Activated CD4-positive, alpha-beta memory T cell treated with anti-CD3 and anti-CD28 coated beads, Interleukin-2, amount 10 ng/mL, durations not matched to agents 7 days and 5 days (primary cell): ENCODE measurements around the gene NUCB2. TPM values are rescaled to one million over a fixed set of nuclear protein-coding genes. Genes with fewer than 3 reads are reported as not detected.

Source experiments
- CTCF ChIA-PET: fragments of 350-600 bp; sonication (Branson Sonifier 250); formaldehyde crosslinking; loops from one replicate; lab custom pipeline; 2021; ENCODE audit warnings: antibody characterized with exemption, inconsistent platforms; lab: Charles Lee
- POLR2A ChIA-PET: fragments of 350-600 bp; sonication (Branson Sonifier 250); formaldehyde crosslinking; loops from one replicate; lab custom pipeline; 2021; ENCODE audit warnings: antibody characterized with exemption; lab: Charles Lee
- DNase-seq: peaks from one replicate; pipeline ENCODE4 v3.0.0-alpha.2; 2020
- H3K27ac Mint-ChIP-seq: one replicate; pipeline ENCODE4 v1.8.0; 2021; ENCODE audit warnings: mild to moderate bottlenecking, mixed read lengths
- H3K27me3 Mint-ChIP-seq: one replicate; pipeline ENCODE4 v1.8.0; 2021; ENCODE audit warnings: mixed read lengths
- H3K36me3 Mint-ChIP-seq: one replicate; pipeline ENCODE4 v1.8.0; 2021; ENCODE audit warnings: low read depth, mixed read lengths
- H3K4me1 Mint-ChIP-seq: one replicate; pipeline ENCODE4 v1.8.0; 2021; ENCODE audit warnings: mixed read lengths
- H3K4me3 Mint-ChIP-seq: one replicate; pipeline ENCODE4 v1.8.0; 2021; ENCODE audit warnings: mild to moderate bottlenecking, mixed read lengths
- H3K9me3 Mint-ChIP-seq: one replicate; pipeline ENCODE4 v1.8.0; 2021; ENCODE audit warnings: mixed read lengths
- total RNA-seq, 2 experiments: library from RNA; stranded (reverse); gene quantifications; one replicate each; pipeline ENCODE4 v1.2.3, GENCODE V29; 2021

The NUCB2 gene
- total RNA-seq, 2 experiments from 2014 or later = 82.0 to 91.8 TPM

GRCh38 chr11:17273668-17274282 is 2.8 kb upstream of the NUCB2 start:
- Mint-ChIP-seq H3K9me3 (no peaks in the 10 kb centered on the region), H3K27me3 (peaks cover 31% of the 10 kb centered on the region), H3K36me3 (peaks cover 4% of the 10 kb centered on the region), H3K4me1 (peaks cover 36% of the 10 kb centered on the region), H3K27ac (no peak overlapping the region), H3K4me3 (no peak overlapping the region)
- POLR2A ChIA-PET = interaction anchor here (1.0 kb wide), 1 partner anchor 9 kb away, joined by 3 read pairs; no protein-coding TSS in a partner anchor
- CTCF ChIA-PET = no interaction called here
- no peak for DNase-seq

DNA sequence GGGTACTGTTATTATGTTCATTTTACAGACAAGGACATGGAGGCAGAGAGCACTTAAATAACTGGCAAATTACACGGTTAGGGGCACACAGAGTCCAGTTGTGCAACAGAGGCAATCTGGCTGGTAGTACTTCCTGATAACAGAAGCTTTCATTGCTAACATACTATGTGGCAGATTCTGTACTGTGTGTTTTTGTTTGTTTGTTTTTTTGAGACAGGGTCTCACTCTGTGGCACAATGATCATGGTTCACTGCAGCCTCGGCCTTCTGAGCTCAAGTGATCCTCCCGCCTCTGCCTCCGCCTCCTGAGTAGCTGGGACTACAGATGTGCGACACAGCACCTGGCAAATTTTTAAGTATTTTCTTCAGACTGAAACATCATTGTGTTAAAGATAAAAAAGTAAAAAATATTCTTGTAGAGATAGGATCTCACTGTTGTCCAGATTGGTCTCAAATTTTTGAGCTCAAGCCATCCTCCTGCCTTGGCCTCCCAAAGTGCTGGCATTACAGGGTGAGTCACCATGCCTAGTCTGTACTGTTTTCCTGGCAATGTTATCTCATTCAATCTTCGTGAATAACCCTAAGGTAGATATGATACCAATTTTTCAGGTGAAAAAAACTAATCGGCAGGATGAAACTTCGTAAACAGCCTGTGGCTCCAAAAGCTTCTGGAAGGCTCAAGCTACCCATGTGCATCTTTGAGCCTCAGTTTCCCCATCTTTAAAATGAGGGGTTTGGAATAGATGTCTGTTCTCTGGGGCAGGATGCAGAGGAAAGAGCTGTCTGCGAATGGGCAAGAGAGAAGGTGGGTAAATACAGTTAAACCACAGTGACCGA is 921 bp upstream of the NUCB2 start:
- H3K27me3 Mint-ChIP-seq = peaks cover 25% of the 10 kb centered on the region
- DNase-seq = no peak
- peak overlapping the region; percentile 67 for H3K4me3 Mint-ChIP-seq
- peaks cover 36% of the 10 kb centered on the region for H3K4me1 Mint-ChIP-seq
- ChIA-PET POLR2A (interaction anchor here (0.6 to 3.8 kb wide), 12 partner anchors 8 to 538 kb away, joined by 3 to 33 read pairs (median 4); partner anchors contain the start of genes C11orf58 and PIK3C2A), CTCF (interaction anchor here (1.1 to 2.0 kb wide), 3 partner anchors 14 to 79 kb away, joined by 3 to 7 read pairs (median 4); no protein-coding TSS in a partner anchor)
- no peaks in the 10 kb centered on the region for H3K9me3 Mint-ChIP-seq
- H3K27ac Mint-ChIP-seq = peak overlapping the region; percentile 53
- H3K36me3 Mint-ChIP-seq = peaks cover 7% of the 10 kb centered on the region

DNA sequence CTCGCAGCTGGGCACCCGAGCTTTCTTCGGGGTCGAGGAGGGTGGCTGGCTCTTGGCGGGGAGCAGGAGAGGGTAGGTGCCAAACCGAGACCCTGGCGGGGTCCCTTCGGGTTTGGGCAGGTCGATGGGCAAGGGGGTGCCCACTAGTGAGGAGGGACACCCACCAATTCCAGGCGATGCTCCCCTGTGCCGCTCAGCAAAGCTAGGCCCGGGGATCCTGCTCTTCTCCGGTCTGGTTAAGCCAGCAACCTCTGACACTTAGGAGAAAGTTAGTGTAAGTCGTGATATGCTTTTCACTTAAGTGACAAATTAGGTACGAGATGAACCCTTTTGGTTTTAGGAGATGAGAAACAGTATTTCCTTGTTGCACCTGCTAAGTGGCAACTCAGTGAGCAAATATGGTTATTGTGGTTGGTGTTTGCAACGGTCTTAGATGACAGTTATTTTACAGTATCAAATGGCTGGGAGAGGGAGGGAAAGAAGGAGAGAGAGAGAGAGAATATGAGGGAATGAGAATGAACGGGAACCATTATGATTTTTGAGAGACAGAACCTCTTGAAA is 565 bp downstream of the NUCB2 start:
- Mint-ChIP-seq H3K27ac (peak overlapping the region; percentile 53), H3K4me1 (peaks cover 36% of the 10 kb centered on the region), H3K27me3 (peaks cover 18% of the 10 kb centered on the region), H3K4me3 (peak overlapping the region; percentile 67), H3K9me3 (no peaks in the 10 kb centered on the region), H3K36me3 (peaks cover 10% of the 10 kb centered on the region)
- no peak for DNase-seq
- ChIA-PET POLR2A (interaction anchor here (1.0 to 3.8 kb wide), 6 partner anchors 9 to 539 kb away, joined by 3 to 33 read pairs (median 8); partner anchors contain the start of genes C11orf58 and PIK3C2A), CTCF (interaction anchor here (0.8 to 2.0 kb wide), 3 partner anchors 47 to 77 kb away, joined by 4 to 7 read pairs (median 4); no protein-coding TSS in a partner anchor)

DNA sequence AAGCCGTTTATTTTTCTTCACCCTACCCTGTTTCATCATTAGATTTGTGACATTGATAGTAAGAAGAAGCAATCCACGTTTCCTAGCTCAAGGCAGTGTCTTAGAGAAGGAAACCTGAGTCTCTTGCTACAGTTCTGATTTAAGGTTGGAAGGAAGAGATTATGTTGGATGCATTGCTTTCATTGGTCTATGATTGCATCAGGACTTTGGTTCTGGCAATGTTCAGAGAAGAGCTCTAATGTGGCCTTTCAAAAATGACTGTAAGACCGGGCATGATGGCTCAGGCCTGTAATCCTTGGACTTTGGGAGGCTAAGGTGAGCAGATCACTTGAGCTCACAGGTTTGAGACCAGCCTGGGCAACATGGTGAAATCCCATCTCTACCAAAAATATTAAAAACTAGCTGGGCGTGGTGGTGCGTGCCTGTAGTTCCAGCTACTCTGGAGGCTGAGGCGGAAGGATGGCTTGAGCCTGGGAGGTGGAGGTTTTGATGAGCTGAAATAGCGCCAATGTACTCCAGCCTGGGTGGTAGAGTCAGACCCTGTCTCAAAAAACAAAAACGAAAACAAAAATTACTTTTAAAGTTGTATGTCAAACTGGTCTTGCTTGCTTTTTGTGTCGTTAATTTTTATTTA is 4.1 kb downstream of the NUCB2 start:
- H3K27me3 Mint-ChIP-seq = peaks cover 1% of the 10 kb centered on the region
- peaks cover 32% of the 10 kb centered on the region for H3K4me1 Mint-ChIP-seq
- H3K27ac Mint-ChIP-seq = no peak overlapping the region

DNA sequence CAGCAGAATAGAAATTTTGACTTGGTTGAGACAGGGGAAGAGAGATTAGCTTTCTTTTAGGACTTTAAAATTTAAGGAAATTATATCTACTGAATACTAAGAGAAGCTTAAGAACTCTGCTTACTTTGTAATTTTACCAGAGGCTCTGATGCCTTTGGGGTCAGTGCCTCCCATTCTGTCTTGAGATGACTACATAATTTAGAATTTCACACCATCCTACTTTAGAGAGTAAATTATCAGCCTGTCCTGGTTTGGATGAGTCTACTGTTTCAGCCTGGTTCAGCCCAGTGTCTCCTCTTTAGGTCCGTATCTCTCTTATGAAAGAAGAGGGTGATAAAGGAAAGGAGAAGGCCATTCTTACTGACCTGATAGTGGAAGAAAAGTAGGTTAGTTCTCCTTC is 9.8 kb downstream of the NUCB2 start:
- ChIA-PET CTCF (interaction anchor here (0.5 to 1.9 kb wide), 2 partner anchors 56 to 145 kb away, joined by 3 to 6 read pairs; no protein-coding TSS in a partner anchor), POLR2A (interaction anchor here (2.9 to 3.4 kb wide), 2 partner anchors 10 kb away, joined by 8 to 33 read pairs; partner anchors contain the start of gene NUCB2)
- Mint-ChIP-seq H3K27me3 (no peaks in the 10 kb centered on the region), H3K27ac (no peak overlapping the region), H3K36me3 (peaks cover 50% of the 10 kb centered on the region), H3K4me3 (no peak overlapping the region), H3K9me3 (no peaks in the 10 kb centered on the region), H3K4me1 (peaks cover 25% of the 10 kb centered on the region)
- DNase-seq = no peak

More for the DNA sequence above, 4.1 kb downstream of the NUCB2 start:
- Mint-ChIP-seq H3K36me3 (peaks cover 32% of the 10 kb centered on the region), H3K9me3 (no peaks in the 10 kb centered on the region), H3K4me3 (no peak overlapping the region)
- ChIA-PET CTCF (no interaction called here), POLR2A (interaction anchor here (1.2 kb wide), 1 partner anchor 203 kb away, joined by 4 read pairs; the partner anchor contains the start of gene RPS13)
- DNase-seq = no peak

DNA sequence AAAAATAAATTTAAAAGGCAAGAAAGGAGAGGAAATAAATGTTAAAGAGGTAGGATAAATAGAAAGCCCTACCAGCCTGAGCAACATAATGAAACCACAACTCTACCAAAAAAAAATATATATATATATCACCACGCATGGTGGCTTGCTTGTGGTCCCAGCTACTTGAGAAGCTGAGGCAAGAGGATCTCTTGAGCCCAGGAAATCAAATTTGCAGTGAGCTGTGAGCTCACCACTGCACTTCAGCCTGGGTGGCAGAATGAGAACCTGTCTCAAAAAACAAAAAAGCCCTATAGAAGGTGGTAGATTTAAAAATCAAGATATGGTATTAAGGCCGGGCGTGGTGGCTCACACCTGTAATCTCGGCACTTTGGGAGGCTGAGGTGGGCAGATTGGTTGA is 10.5 kb downstream of the NUCB2 start:
- H3K4me1 Mint-ChIP-seq = peaks cover 25% of the 10 kb centered on the region
- no peaks in the 10 kb centered on the region for H3K9me3 Mint-ChIP-seq
- no peak overlapping the region for H3K4me3 Mint-ChIP-seq
- ChIA-PET CTCF (no interaction called here), POLR2A (interaction anchor here (2.9 to 3.4 kb wide), 2 partner anchors 10 to 11 kb away, joined by 8 to 33 read pairs; partner anchors contain the start of gene NUCB2)
- peaks cover 48% of the 10 kb centered on the region for H3K36me3 Mint-ChIP-seq
- no peak overlapping the region for H3K27ac Mint-ChIP-seq
- DNase-seq = no peak
- no peaks in the 10 kb centered on the region for H3K27me3 Mint-ChIP-seq

- Mint-ChIP-seq H3K27me3 (no peaks in the 10 kb centered on the region), H3K4me3 (no peak overlapping the region), H3K36me3 (peaks cover 36% of the 10 kb centered on the region), H3K27ac (no peak overlapping the region), H3K9me3 (no peaks in the 10 kb centered on the region), H3K4me1 (peaks cover 22% of the 10 kb centered on the region)
- CTCF ChIA-PET = interaction anchor here (0.6 kb wide), 1 partner anchor 22 kb away, joined by 3 read pairs; no protein-coding TSS in a partner anchor
- POLR2A ChIA-PET = no interaction called here
- no peak for DNase-seq
Measured at GRCh38 chr11:17291710-17292109, 15.2 kb downstream of the NUCB2 start.

GRCh38 chr11:17293311-17293710 is 16.8 kb downstream of the NUCB2 start:
- peaks cover 27% of the 10 kb centered on the region for H3K4me1 Mint-ChIP-seq
- no peaks in the 10 kb centered on the region for H3K27me3 Mint-ChIP-seq
- H3K36me3 Mint-ChIP-seq = peaks cover 34% of the 10 kb centered on the region
- no peak for DNase-seq
- H3K27ac Mint-ChIP-seq = no peak overlapping the region
- H3K9me3 Mint-ChIP-seq = no peaks in the 10 kb centered on the region
- H3K4me3 Mint-ChIP-seq = no peak overlapping the region
- CTCF ChIA-PET = interaction anchor here (0.7 kb wide), 1 partner anchor 107 kb away, joined by 5 read pairs; no protein-coding TSS in a partner anchor
- POLR2A ChIA-PET = interaction anchor here (1.6 kb wide), 1 partner anchor 17 kb away, joined by 3 read pairs; no protein-coding TSS in a partner anchor

- Mint-ChIP-seq H3K27ac (no peak overlapping the region), H3K36me3 (peaks cover 39% of the 10 kb centered on the region), H3K4me3 (no peak overlapping the region), H3K4me1 (peaks cover 30% of the 10 kb centered on the region), H3K9me3 (no peaks in the 10 kb centered on the region), H3K27me3 (no peaks in the 10 kb centered on the region)
- CTCF ChIA-PET = no interaction called here
- POLR2A ChIA-PET = interaction anchor here (1.6 kb wide), 1 partner anchor 18 kb away, joined by 3 read pairs; no protein-coding TSS in a partner anchor
- no peak for DNase-seq
Measured at GRCh38 chr11:17294033-17294432, 17.5 kb downstream of the NUCB2 start.

DNA sequence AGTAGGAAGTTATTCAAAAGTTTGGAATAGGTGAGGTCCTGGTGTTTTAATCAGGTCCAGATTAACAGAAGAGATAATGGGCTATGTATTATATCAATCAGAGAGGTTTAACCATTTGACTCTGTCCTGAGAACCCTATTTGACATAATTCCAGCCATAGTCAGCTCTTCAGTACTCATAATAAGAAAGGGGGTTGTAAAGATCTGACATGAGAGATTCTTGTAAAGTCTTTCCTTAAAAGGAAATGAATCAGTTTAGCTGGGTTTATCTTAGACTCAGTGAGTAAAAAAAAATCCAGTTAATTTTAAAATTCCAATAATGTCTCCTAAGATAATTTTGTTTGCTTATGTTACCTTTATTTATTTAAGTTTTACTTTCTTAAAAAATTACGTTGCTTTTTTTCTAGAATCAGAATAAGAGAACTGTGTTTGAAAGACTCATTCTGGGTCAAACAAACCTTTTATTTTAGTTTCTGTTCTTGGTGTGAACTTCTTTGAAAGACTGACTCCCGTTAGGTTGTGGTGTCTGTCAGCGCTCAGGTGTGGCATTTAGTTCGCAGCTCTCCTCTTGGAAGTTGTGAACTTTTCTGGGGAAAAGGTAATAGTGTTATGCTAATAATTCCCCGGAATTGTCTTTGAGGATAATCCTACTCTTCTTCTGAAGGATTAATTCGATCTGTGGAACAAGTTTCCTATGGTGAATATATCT is 20.5 kb downstream of the NUCB2 start:
- Mint-ChIP-seq H3K27me3 (no peaks in the 10 kb centered on the region), H3K4me3 (no peak overlapping the region), H3K36me3 (peaks cover 37% of the 10 kb centered on the region), H3K4me1 (peaks cover 29% of the 10 kb centered on the region), H3K27ac (no peak overlapping the region), H3K9me3 (no peaks in the 10 kb centered on the region)
- no peak for DNase-seq
- ChIA-PET POLR2A (interaction anchor here (1.4 to 1.8 kb wide), 2 partner anchors 11 to 20 kb away, joined by 3 to 8 read pairs; no protein-coding TSS in a partner anchor), CTCF (no interaction called here)

DNA sequence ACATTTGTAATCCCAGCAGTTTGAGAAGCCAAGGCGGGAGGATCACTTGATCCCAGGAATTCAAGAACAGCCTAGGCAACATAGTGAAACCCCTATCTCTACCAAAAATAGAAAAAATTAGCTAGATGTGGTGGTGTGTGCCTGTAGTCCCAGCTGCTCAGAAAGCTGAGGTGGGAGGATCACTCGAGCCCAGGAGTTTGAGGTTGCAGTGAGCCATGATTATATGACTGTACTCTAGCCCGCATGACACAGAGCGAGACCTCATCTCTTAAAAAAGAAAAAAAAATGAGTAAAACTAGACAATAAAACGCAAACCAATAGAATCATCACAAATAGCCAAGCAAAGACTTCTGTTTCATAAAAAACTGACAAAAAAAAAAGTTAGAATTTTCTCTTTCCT is 21.8 kb downstream of the NUCB2 start:
- peak; percentile 47 for DNase-seq
- ChIA-PET POLR2A (no interaction called here), CTCF (no interaction called here)
- H3K9me3 Mint-ChIP-seq = no peaks in the 10 kb centered on the region
- H3K27ac Mint-ChIP-seq = no peak overlapping the region
- H3K4me1 Mint-ChIP-seq = peaks cover 25% of the 10 kb centered on the region
- no peaks in the 10 kb centered on the region for H3K27me3 Mint-ChIP-seq
- H3K4me3 Mint-ChIP-seq = no peak overlapping the region
- peaks cover 37% of the 10 kb centered on the region for H3K36me3 Mint-ChIP-seq
